OCI-LY7 (cell line): ENCODE results near the gene PPFIA3.

Experiments
- CTCF ChIP-seq: fragments of 200-600 bp; sonication (generic); conservative IDR thresholded peaks from 2 replicates; pipeline ENCODE4 v1.5.1; 2014; ENCODE audit warnings: mild to moderate bottlenecking, antibody characterized with exemption, low read length, moderate library complexity, mixed read lengths
- EZH2phosphoT487 ChIP-seq: fragments of 200-600 bp; sonication (generic); IDR thresholded peaks from 2 replicates; pipeline ENCODE4 v1.6.1; 2018; ENCODE audit warnings: low read depth, borderline replicate concordance, mild to moderate bottlenecking, mixed run types, antibody characterized with exemption, low read length, moderate library complexity, mixed read lengths

DNA sequence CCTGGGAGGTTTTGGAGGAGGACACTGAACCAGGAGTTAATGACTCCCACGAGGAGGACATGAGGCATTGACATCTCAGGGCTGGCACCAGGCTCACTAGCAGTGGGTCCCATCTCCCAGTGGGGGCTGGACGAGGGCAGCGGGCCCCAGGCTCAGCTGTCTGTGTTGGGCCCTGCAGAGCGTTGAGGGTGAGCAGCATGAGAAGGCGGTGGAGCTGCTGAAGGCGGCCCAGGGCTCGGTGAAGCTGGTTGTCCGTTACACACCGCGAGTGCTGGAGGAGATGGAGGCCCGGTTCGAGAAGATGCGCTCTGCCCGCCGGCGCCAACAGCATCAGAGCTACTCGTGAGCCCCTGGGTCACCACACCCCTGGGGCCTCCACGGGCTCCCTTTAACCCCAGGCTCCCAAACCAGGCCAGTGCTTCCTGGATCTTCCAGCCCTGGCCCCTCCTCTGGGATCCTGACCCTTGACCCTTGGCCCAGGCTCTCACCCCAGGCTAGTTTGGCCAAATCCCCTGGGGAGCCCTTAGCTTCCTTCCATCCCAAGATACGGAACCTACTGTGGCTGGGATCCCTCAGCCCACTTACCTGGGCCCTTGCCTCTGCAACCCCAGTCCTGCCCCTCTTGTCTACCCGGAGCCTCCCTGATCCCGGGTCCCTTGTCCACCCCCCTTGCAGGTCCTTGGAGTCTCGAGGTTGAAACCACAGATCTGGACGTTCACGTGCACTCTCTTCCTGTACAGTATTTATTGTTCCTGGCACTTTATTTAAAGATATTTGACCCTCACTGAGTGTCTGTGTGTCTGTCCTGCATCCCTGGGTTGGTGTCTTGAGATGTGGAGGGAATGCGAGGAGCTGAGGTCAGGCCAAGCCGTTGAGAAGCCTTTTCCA is 1.4 kb upstream of the PPFIA3 start:
- TF ChIP-seq CTCF (no peak), EZH2phosphoT487 (no peak)
